K562 (cell line): Measurements from ENCODE around the gene ZNF83.

ENCODE experiments used
- CBX8 ChIP-seq: fragments of 200-600 bp; sonication (generic); IDR thresholded peaks from 2 replicates; pipeline ENCODE4 v1.6.1; 2012; ENCODE audit warnings: borderline replicate concordance, mixed run types, low read depth, mild to moderate bottlenecking, moderate library complexity, mixed read lengths, low read length, control low read depth, inconsistent platforms; ENCODE audit not compliant: poor library complexity, severe bottlenecking; ENCODE audit errors: extremely low read depth
- CSDE1 ChIP-seq, 2 experiments: fragments of 450-650 bp; IDR thresholded peaks; 2 replicates each; pipeline ENCODE4 v1.6.1; 2016; ENCODE audit warnings: mild to moderate bottlenecking in 1 of 2
- HNRNPH1 ChIP-seq: fragments of 200-400 bp; formaldehyde crosslinking; optimal IDR thresholded peaks from 2 replicates; pipeline ENCODE3; 2017; ENCODE audit warnings: low read depth, mild to moderate bottlenecking, low read length, moderate library complexity
- KDM1A ChIP-seq, 2 experiments: fragments of 450-650 bp; IDR thresholded peaks; 2 replicates each; pipeline ENCODE4 v1.6.1; 2016; ENCODE audit warnings: mild to moderate bottlenecking in 2 of 2
- PHTF2 ChIP-seq: fragments of 250-450 bp; sonication (Bioruptor Pico); IDR thresholded peaks from 2 replicates; pipeline ENCODE4 v1.5.0; 2021; ENCODE audit warnings: mild to moderate bottlenecking
- POLR2AphosphoS5 ChIP-seq: IDR thresholded peaks from 2 replicates; pipeline ENCODE4 v1.6.1; 2011; ENCODE audit warnings: mild to moderate bottlenecking, low read depth, low read length, moderate library complexity; ENCODE audit not compliant: control insufficient read depth, insufficient read depth
- ZBTB8A ChIP-seq: fragments of 450-650 bp; IDR thresholded peaks from 2 replicates; pipeline ENCODE4 v1.6.1; 2018; ENCODE audit warnings: mild to moderate bottlenecking, moderate library complexity; ENCODE audit not compliant: partially characterized antibody
- ZC3H11A ChIP-seq: IDR thresholded peaks from 2 replicates; pipeline ENCODE4 v1.6.1; 2012; ENCODE audit warnings: low read depth, low read length, improper control_type of control experiment
- ZNF408 ChIP-seq: fragments of 250-450 bp; sonication (Bioruptor Pico); IDR thresholded peaks from 2 replicates; pipeline ENCODE4 v1.4.0; 2020; ENCODE audit warnings: low read depth, mild to moderate bottlenecking, moderate library complexity
- TF ChIP-seq, protein P1 (sequence below), 3 experiments: IDR thresholded peaks in 2 of 3; conservative IDR thresholded peaks in 1 of 3; 2 replicates each; pipeline ENCODE4 v1.5.1; 2011 to 2012; ENCODE audit warnings: low read length in 3 of 3, mild to moderate bottlenecking in 3 of 3, control low read depth in 2 of 3, improper control_type of control experiment in 1 of 3, inconsistent platforms in 1 of 3, low read depth in 1 of 3, mixed read lengths in 1 of 3, moderate library complexity in 1 of 3; ENCODE audit not compliant: insufficient read depth in 2 of 3
- TF ChIP-seq, protein P2 (sequence below): sonication (generic); formaldehyde crosslinking; IDR thresholded peaks from 2 replicates; pipeline ENCODE4 v1.9.0; 2022; ENCODE audit warnings: mild to moderate bottlenecking, missing genetic modification reagents
- TF ChIP-seq, protein P3 (sequence below): fragments of 150-350 bp; conservative IDR thresholded peaks from 2 replicates; pipeline ENCODE4 v1.6.1; 2014; ENCODE audit warnings: low read length

DNA sequence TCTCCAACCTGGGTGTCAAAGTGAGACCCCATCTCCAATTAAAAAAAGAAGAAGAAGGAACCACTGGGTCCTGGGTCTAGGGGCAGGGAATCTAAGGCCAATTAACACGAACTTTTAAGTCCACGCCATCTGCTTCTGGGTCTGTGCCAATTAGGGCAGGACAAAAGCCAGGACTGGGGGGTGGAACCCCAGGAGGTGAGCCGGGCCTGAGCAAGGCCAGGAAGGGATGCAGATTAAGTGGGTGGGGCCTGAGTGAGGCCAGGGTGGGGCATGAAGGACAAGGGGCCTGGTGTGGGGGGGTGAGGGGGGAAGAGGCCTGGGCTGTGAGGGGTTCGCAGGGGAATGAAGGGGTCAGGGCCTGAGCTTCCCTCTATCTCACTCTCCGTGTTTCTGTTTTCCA lies 26.3 kb upstream of the ZNF83 start:
- TF ChIP-seq CSDE1 (IDR thresholded peaks at IDR 0.05): no peak
- no peak for TF ChIP-seq ZC3H11A
- no peak for TF ChIP-seq CBX8
- no peak for TF ChIP-seq HNRNPH1
- TF ChIP-seq, protein P1, sequence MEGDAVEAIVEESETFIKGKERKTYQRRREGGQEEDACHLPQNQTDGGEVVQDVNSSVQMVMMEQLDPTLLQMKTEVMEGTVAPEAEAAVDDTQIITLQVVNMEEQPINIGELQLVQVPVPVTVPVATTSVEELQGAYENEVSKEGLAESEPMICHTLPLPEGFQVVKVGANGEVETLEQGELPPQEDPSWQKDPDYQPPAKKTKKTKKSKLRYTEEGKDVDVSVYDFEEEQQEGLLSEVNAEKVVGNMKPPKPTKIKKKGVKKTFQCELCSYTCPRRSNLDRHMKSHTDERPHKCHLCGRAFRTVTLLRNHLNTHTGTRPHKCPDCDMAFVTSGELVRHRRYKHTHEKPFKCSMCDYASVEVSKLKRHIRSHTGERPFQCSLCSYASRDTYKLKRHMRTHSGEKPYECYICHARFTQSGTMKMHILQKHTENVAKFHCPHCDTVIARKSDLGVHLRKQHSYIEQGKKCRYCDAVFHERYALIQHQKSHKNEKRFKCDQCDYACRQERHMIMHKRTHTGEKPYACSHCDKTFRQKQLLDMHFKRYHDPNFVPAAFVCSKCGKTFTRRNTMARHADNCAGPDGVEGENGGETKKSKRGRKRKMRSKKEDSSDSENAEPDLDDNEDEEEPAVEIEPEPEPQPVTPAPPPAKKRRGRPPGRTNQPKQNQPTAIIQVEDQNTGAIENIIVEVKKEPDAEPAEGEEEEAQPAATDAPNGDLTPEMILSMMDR (IDR thresholded peaks at IDR 0.05 in 2 of 3, conservative IDR thresholded peaks at IDR 0.05 in 1 of 3; ENCODE audit: insufficient read depth in 2 of 3, low read depth in 1 of 3, low read length in 3 of 3): no peak
- TF ChIP-seq POLR2AphosphoS5: no peak
- TF ChIP-seq PHTF2 (CRISPR knock-in tag): no peak
- TF ChIP-seq ZBTB8A: no peak
- no peak for TF ChIP-seq ZNF408 (CRISPR knock-in tag)
- TF ChIP-seq, protein P2, sequence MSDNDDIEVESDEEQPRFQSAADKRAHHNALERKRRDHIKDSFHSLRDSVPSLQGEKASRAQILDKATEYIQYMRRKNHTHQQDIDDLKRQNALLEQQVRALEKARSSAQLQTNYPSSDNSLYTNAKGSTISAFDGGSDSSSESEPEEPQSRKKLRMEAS (CRISPR knock-in tag): no peak
- TF ChIP-seq KDM1A (IDR thresholded peaks at IDR 0.05): no peak
- TF ChIP-seq, protein P3, sequence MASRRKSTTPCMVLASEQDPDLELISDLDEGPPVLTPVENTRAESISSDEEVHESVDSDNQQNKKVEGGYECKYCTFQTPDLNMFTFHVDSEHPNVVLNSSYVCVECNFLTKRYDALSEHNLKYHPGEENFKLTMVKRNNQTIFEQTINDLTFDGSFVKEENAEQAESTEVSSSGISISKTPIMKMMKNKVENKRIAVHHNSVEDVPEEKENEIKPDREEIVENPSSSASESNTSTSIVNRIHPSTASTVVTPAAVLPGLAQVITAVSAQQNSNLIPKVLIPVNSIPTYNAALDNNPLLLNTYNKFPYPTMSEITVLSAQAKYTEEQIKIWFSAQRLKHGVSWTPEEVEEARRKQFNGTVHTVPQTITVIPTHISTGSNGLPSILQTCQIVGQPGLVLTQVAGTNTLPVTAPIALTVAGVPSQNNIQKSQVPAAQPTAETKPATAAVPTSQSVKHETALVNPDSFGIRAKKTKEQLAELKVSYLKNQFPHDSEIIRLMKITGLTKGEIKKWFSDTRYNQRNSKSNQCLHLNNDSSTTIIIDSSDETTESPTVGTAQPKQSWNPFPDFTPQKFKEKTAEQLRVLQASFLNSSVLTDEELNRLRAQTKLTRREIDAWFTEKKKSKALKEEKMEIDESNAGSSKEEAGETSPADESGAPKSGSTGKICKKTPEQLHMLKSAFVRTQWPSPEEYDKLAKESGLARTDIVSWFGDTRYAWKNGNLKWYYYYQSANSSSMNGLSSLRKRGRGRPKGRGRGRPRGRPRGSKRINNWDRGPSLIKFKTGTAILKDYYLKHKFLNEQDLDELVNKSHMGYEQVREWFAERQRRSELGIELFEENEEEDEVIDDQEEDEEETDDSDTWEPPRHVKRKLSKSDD: no peak
